ENCODE results near the gene KRT26.

The KRT26 gene

GRCh38 chr17:40727447-40728231 lies 44.4 kb downstream of the KRT26 start:
- no peak for DNase-seq (ENCODE audit: low spot score)

GRCh38 chr17:40726919-40727318 lies 45.1 kb downstream of the KRT26 start:
- no peak for DNase-seq (ENCODE audit: low spot score)

GRCh38 chr17:40724656-40725055 lies 47.3 kb downstream of the KRT26 start:
- DNase-seq (ENCODE audit: low spot score): no peak

GRCh38 chr17:40722241-40722640 lies 49.8 kb downstream of the KRT26 start:
- DNase-seq (ENCODE audit: low spot score): no peak

- no peak for DNase-seq (ENCODE audit: low spot score)
Measured at GRCh38 chr17:40720899-40721298, 51.1 kb downstream of the KRT26 start.

GRCh38 chr17:40718930-40719329 lies 53.1 kb downstream of the KRT26 start:
- no peak for DNase-seq (ENCODE audit: low spot score)

GRCh38 chr17:40717776-40718175 lies 54.2 kb downstream of the KRT26 start:
- no peak for DNase-seq (ENCODE audit: low spot score)

All from left forelimb (tissue), 1 donor.